SU-DHL-6 (cell line): ENCODE measurements around the gene TMEM154.

Experiments used
- CTCF ChIP-seq: fragments of 200-600 bp; sonication (generic); IDR thresholded peaks from one replicate; pipeline ENCODE4 v1.5.1; 2017; ENCODE audit warnings: antibody characterized with exemption, mild to moderate bottlenecking, low read length, moderate library complexity; ENCODE audit not compliant: insufficient read depth, poor library complexity, severe bottlenecking
- EZH2phosphoT487 ChIP-seq: fragments of 200-600 bp; sonication (generic), shearing (Covaris generic); conservative IDR thresholded peaks from 2 replicates; pipeline ENCODE4 v1.6.1; 2018; ENCODE audit warnings: mild to moderate bottlenecking, antibody characterized with exemption, low read length, moderate library complexity, mixed read lengths

GRCh38 chr4:152605031-152605430, 74.8 kb downstream of the TMEM154 start:
- TF ChIP-seq CTCF: no peak
- no peak for TF ChIP-seq EZH2phosphoT487
